ENCODE data around the gene ADAM12. TPM values are rescaled to one million over a fixed set of nuclear protein-coding genes. Genes with fewer than 3 reads are reported as not detected.

Gene ADAM12
- polyA plus RNA-seq, 3 donors, result 0.05 TPM; not detected in 2

DNA sequence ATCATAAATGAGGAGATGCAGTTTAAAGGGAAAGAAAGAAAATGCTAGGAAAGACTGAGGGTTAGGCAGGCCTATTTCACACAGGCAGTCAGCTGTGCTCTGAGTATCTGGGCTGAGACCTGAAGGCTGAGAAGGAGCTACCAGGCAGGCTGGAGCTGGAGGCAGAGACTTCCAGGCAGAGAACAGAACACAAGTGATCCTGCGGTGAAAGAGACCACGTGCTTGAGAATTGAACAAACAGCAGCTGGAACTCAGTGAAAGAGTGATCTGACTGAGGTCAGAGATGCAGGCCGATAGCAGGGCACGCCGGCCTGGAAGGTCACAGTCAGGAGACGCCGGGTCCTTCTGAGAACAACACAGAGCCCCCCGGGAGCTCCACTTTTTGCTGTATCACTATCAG, 147.8 kb downstream of the ADAM12 start:
- H3K79me2 ChIP-seq (ENCODE audit: insufficient read depth, low read length), result no peaks in the 10 kb centered on the region
- no peaks in the 10 kb centered on the region for H3K36me3 ChIP-seq (replicated peaks in 1 of 2; ENCODE audit: control insufficient read depth in 1 of 2, insufficient read depth in 2 of 2, low read length in 2 of 2)
- no peak overlapping the region for H3K27ac ChIP-seq (ENCODE audit: low read depth in 1 of 2, low read length in 2 of 2)
- no peak overlapping the region for H2AFZ ChIP-seq (ENCODE audit: insufficient read depth, low read depth, low read length, poor library complexity, severe bottlenecking)
- no peaks in the 10 kb centered on the region for H4K20me1 ChIP-seq (ENCODE audit: insufficient read depth, low read length)
- Mint-ChIP-seq H3K27ac (peak overlapping the region in 1 of 7 donors; percentile 17), H3K36me3 (no peaks in the 10 kb centered on the region), H3K4me1 (no peaks in the 10 kb centered on the region), H3K9me3 (peaks cover 0 to 2% (median 2%) of the 10 kb centered on the region in 7 donors), H3K27me3 (ENCODE audit: low read depth in 3 of 3) (peaks cover 0 to 2% (median 0%) of the 10 kb centered on the region in 3 donors), H3K4me3 (no peak overlapping the region)
- TF ChIP-seq, protein P1, sequence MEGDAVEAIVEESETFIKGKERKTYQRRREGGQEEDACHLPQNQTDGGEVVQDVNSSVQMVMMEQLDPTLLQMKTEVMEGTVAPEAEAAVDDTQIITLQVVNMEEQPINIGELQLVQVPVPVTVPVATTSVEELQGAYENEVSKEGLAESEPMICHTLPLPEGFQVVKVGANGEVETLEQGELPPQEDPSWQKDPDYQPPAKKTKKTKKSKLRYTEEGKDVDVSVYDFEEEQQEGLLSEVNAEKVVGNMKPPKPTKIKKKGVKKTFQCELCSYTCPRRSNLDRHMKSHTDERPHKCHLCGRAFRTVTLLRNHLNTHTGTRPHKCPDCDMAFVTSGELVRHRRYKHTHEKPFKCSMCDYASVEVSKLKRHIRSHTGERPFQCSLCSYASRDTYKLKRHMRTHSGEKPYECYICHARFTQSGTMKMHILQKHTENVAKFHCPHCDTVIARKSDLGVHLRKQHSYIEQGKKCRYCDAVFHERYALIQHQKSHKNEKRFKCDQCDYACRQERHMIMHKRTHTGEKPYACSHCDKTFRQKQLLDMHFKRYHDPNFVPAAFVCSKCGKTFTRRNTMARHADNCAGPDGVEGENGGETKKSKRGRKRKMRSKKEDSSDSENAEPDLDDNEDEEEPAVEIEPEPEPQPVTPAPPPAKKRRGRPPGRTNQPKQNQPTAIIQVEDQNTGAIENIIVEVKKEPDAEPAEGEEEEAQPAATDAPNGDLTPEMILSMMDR (IDR thresholded peaks at IDR 0.05), result no peak
- H3K4me3 ChIP-seq (replicated peaks in 1 of 3; ENCODE audit: low read depth in 2 of 3, low read length in 3 of 3), result no peak overlapping the region
- intact Hi-C loops (cut with micrococcal nuclease), result no loop called here
- H3K4me2 ChIP-seq (replicated peaks; ENCODE audit: extremely low read depth, low read length, poor library complexity, severe bottlenecking), result no peak overlapping the region
- 93% methylated on average over 8 of the region's 8 CpGs for WGBS (ENCODE audit: insufficient coverage)
- no peak for DNase-seq
- no peaks in the 10 kb centered on the region for H3K27me3 ChIP-seq (ENCODE audit: control insufficient read depth in 2 of 2, insufficient read depth in 2 of 2, low read length in 2 of 2)
- no peaks in the 10 kb centered on the region for H3K4me1 ChIP-seq (ENCODE audit: control insufficient read depth in 1 of 2, insufficient read depth in 2 of 2, low read length in 2 of 2)
- no peaks in the 10 kb centered on the region for H3K9me3 ChIP-seq (replicated peaks in 1 of 2; ENCODE audit: control insufficient read depth in 1 of 2, insufficient read depth in 1 of 2, low read length in 2 of 2)
- no peak overlapping the region for H3K9ac ChIP-seq (ENCODE audit: insufficient read depth, low read length, poor library complexity, severe bottlenecking)

DNA sequence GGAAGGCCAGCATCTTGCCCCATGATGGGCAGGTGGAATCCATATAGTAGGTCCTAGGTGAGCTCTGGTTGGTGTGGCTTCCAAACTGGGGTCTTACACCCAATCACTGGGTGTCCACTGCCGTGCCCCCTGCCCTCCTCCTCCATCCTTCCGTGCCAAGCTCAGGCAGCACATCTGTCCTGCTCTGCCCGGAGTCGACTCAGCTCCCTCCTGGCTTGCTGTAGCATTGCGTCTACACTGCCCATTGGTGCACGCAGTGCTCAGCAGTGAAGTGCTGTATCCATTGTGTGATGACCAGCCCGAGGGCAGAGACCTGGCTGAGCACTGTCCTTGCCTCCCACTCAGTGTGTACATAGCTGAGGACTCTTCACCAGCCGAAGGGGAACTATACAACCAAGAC, 148.4 kb downstream of the ADAM12 start:
- no peaks in the 10 kb centered on the region for H3K79me2 ChIP-seq (ENCODE audit: insufficient read depth, low read length)
- 96% methylated on average over 6 of the region's 8 CpGs for WGBS (ENCODE audit: insufficient coverage)
- H3K4me1 ChIP-seq (ENCODE audit: control insufficient read depth in 1 of 2, insufficient read depth in 2 of 2, low read length in 2 of 2), result no peaks in the 10 kb centered on the region
- Mint-ChIP-seq H3K27ac (no peak overlapping the region), H3K27me3 (ENCODE audit: low read depth in 3 of 3) (peaks cover 0 to 2% (median 0%) of the 10 kb centered on the region in 3 donors), H3K36me3 (no peaks in the 10 kb centered on the region), H3K4me1 (no peaks in the 10 kb centered on the region), H3K9me3 (peaks cover 0 to 4% (median 2%) of the 10 kb centered on the region in 7 donors), H3K4me3 (no peak overlapping the region)
- intact Hi-C loops (cut with micrococcal nuclease), result loop anchor here in 1 of 2 donors (10.0 kb wide), 1 partner anchor 1525 kb away; no protein-coding TSS in a partner anchor
- H3K9ac ChIP-seq (ENCODE audit: insufficient read depth, low read length, poor library complexity, severe bottlenecking), result no peak overlapping the region
- H3K9me3 ChIP-seq (replicated peaks in 1 of 2; ENCODE audit: control insufficient read depth in 1 of 2, insufficient read depth in 1 of 2, low read length in 2 of 2), result no peaks in the 10 kb centered on the region
- DNase-seq, result no peak
- no peaks in the 10 kb centered on the region for H4K20me1 ChIP-seq (ENCODE audit: insufficient read depth, low read length)
- no peaks in the 10 kb centered on the region for H3K36me3 ChIP-seq (replicated peaks in 1 of 2; ENCODE audit: control insufficient read depth in 1 of 2, insufficient read depth in 2 of 2, low read length in 2 of 2)
- H2AFZ ChIP-seq (ENCODE audit: insufficient read depth, low read depth, low read length, poor library complexity, severe bottlenecking), result no peak overlapping the region
- H3K4me2 ChIP-seq (replicated peaks; ENCODE audit: extremely low read depth, low read length, poor library complexity, severe bottlenecking), result no peak overlapping the region
- no peaks in the 10 kb centered on the region for H3K27me3 ChIP-seq (ENCODE audit: control insufficient read depth in 2 of 2, insufficient read depth in 2 of 2, low read length in 2 of 2)
- H3K27ac ChIP-seq (ENCODE audit: low read depth in 1 of 2, low read length in 2 of 2), result no peak overlapping the region
- TF ChIP-seq, protein P1 (IDR thresholded peaks at IDR 0.05), result no peak
- no peak overlapping the region for H3K4me3 ChIP-seq (replicated peaks in 1 of 3; ENCODE audit: low read depth in 2 of 3, low read length in 3 of 3)
